Measurements from ENCODE around the gene RAB3C. TPM values are rescaled to one million over a fixed set of nuclear protein-coding genes. Genes with fewer than 3 reads are reported as not detected.

The RAB3C gene
- total and polyA plus RNA-seq, 12 donors = 0.08 to 4.9 (median 0.37) TPM

DNA sequence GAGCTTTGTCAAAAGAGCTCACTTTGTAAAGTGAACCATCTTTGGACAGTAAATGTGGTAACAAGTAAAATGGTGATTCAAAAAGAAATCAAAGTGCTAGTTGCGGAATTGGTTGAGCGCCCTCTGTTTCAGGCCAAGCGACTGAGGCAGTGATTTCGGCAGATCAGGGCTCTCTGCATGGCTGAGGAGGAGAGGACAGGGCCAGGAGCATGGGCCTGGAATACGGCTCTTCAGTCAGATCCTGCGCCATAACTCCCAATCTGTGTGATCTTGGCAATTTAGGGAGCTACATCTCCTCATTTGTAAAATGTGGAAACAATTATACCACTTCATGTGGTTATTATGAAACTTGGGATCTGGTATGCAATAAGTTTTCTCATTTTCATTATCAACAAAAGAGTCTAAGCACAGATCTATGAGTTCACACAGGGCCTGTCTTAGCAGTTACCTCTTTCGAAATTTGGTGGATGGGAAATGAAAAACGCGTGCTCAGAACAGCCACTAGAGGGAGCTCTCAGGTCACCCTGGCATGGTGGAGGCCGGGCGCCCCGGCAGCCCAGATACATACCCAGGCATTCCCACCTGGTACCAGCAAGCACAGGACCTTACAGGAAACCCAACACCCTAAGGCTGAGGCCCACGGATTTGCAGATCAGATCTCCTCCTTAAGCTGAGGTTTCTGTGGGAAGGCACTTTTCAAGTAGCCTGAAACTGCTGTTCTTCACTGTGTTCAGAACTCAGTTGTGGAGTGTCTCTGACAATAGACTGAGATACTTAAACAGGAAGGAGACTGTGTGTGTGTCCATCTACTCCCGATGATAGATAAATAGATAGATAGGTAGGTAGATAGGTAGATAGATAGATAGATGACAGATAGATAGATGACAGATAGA, 303.7 kb downstream of the RAB3C start:
- H3K27ac ChIP-seq = peak overlapping the region in 1 of 10 donors; percentile 64
- H3K4me3 ChIP-seq = no peak overlapping the region
- H3K9me3 ChIP-seq = peaks cover 0 to 16% (median 0%) of the 10 kb centered on the region in 11 donors
- H3K4me1 ChIP-seq = peaks cover 0 to 17% (median 8%) of the 10 kb centered on the region in 9 donors
- H3K36me3 ChIP-seq = no peaks in the 10 kb centered on the region
- intact Hi-C loops (cut with DNase I) = loop anchor here in 6 of 10 donors (5.0 to 10.0 kb wide), 8 partner anchors 121 to 918 kb away; no protein-coding TSS in a partner anchor
- DNase-seq (peak; percentile 46 to 56), ATAC-seq (peak; percentile 36 to 80 (median 50))
- WGBS, 2 donors = 43 to 44% methylated on average over 14 of the region's 14 CpGs
- TF ChIP-seq, protein P1, sequence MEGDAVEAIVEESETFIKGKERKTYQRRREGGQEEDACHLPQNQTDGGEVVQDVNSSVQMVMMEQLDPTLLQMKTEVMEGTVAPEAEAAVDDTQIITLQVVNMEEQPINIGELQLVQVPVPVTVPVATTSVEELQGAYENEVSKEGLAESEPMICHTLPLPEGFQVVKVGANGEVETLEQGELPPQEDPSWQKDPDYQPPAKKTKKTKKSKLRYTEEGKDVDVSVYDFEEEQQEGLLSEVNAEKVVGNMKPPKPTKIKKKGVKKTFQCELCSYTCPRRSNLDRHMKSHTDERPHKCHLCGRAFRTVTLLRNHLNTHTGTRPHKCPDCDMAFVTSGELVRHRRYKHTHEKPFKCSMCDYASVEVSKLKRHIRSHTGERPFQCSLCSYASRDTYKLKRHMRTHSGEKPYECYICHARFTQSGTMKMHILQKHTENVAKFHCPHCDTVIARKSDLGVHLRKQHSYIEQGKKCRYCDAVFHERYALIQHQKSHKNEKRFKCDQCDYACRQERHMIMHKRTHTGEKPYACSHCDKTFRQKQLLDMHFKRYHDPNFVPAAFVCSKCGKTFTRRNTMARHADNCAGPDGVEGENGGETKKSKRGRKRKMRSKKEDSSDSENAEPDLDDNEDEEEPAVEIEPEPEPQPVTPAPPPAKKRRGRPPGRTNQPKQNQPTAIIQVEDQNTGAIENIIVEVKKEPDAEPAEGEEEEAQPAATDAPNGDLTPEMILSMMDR (IDR thresholded peaks at IDR 0.05) = peak; percentile 83 to 93 (median 88)
- no peaks in the 10 kb centered on the region for H3K27me3 ChIP-seq

DNA sequence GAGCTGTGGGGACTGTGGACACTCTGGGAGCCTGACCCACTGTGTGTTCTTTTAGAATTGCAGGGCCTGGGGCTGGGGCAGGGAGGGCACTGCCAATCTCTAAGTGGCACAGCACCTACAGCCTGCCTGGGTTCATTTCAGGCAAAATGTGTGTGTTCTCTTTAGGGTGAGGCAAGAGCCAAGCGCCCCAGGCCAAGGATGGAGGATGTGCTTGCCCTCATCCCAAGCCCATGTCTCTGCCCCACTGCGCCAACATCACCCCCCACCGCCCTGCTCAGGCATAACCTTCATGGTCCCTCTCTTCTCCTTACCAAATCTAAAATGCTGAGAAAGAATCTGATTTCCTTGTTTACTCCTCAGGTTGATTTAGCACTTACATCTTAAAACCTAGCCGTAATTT, 304.4 kb downstream of the RAB3C start:
- intact Hi-C loops (cut with DNase I) = loop anchor here in 6 of 10 donors (5.0 to 10.0 kb wide), 8 partner anchors 120 to 917 kb away; no protein-coding TSS in a partner anchor
- ATAC-seq = peak in 1 of 8 donors; percentile 35
- TF ChIP-seq, protein P1 (IDR thresholded peaks at IDR 0.05) = no peak
- peaks cover 0 to 24% (median 8%) of the 10 kb centered on the region in 9 donors for H3K4me1 ChIP-seq
- no peaks in the 10 kb centered on the region for H3K36me3 ChIP-seq
- peaks cover 0 to 16% (median 0%) of the 10 kb centered on the region in 11 donors for H3K9me3 ChIP-seq
- DNase-seq = no peak
- 93 to 95% methylated on average over 4 of the region's 4 CpGs for WGBS, 2 donors
- peak overlapping the region in 4 of 10 donors; percentile 37 to 64 (median 51) for H3K27ac ChIP-seq
- H3K27me3 ChIP-seq = no peaks in the 10 kb centered on the region
- no peak overlapping the region for H3K4me3 ChIP-seq

DNA sequence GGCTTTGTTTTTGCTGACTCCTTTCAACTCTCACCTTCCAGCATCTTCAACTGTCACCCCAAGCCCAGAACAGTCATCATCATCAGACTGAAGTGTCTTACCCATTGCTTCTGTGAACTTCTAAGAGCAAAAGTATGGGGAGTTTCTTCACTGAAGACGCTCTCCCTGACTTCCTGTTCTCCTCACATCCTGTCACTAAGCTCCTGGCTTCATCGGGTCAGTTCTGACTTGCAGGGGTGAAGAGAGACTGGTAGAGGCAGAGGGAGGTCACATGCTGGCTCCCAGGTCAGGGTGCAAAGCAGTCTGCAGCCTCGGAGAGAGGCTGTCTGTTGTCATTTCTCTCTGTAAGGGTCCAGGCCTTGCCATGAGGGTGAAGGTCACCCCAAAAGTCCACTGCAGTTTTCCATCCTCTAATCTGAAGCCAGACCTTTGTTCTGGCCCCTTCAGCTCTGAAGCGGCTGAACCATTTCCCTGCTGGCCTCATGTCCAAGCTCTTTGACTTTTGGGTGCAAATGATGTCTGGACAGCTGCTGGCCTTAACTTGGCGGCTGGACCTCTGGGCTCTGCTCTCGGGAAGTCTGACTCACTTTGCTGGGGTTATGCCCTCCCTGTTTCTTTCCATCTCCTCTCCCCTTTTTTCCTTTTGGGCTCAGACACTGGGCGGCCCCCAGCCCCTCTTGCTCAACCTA, 305.0 kb downstream of the RAB3C start:
- Histone ChIP-seq H3K4me1 (peaks cover 0 to 25% (median 8%) of the 10 kb centered on the region in 9 donors), H3K27ac (peak overlapping the region in 7 of 10 donors; percentile 12 to 64 (median 37)), H3K4me3 (no peak overlapping the region), H3K36me3 (no peaks in the 10 kb centered on the region), H3K27me3 (no peaks in the 10 kb centered on the region), H3K9me3 (peaks cover 0 to 14% (median 0%) of the 10 kb centered on the region in 11 donors)
- ATAC-seq (peak; percentile 46 to 68 (median 58)), DNase-seq (peak; percentile 56 to 57)
- WGBS, 2 donors = 54 to 69% methylated on average over 7 of the region's 7 CpGs
- TF ChIP-seq, protein P1 (IDR thresholded peaks at IDR 0.05) = no peak
- intact Hi-C loops (cut with DNase I) = loop anchor here in 6 of 10 donors (5.0 to 10.0 kb wide), 8 partner anchors 119 to 917 kb away; no protein-coding TSS in a partner anchor

DNA sequence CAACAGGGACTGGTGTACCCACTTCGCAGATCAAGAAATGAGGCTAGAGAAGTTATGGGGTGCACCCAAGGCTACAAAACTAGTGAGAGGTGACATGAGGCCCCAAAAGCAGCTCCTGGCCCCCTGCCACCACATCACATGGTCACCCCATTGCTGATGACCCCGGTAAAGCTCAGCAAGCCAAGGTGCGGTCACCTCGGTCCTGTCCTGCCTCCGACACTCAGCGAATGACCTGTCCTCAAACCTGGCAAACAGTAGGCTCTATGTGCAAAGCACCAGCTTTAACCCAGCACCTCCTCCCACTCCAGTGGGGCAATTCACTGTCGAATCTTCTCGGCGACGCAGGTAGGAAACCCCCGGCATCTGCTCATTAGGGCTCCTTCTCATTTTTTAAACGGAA, 307.4 kb downstream of the RAB3C start:
- DNase-seq = no peak
- Histone ChIP-seq H3K27ac (peak overlapping the region in 6 of 10 donors; percentile 40 to 73 (median 61)), H3K27me3 (no peaks in the 10 kb centered on the region), H3K4me3 (no peak overlapping the region), H3K4me1 (peaks cover 0 to 25% (median 8%) of the 10 kb centered on the region in 9 donors), H3K36me3 (no peaks in the 10 kb centered on the region), H3K9me3 (no peaks in the 10 kb centered on the region)
- intact Hi-C loops (cut with DNase I) = loop anchor here in 9 of 10 donors (2.0 to 10.0 kb wide), 11 partner anchors 102 to 495 kb away; no protein-coding TSS in a partner anchor
- ATAC-seq = no peak
- TF ChIP-seq, protein P1 (IDR thresholded peaks at IDR 0.05) = no peak
- 95 to 96% methylated on average over 12 of the region's 12 CpGs for whole genome bisulfite sequencing, 2 donors

All from heart right ventricle (tissue), 16 donors.